Body of pancreas (tissue), 4 donors: Measurements from ENCODE around the gene OPRL1. TPM values are rescaled to one million over a fixed set of nuclear protein-coding genes. Genes with fewer than 3 reads are reported as not detected.

Experiments
- ATAC-seq: fragments of 150-250 bp; one replicate; pipeline ENCODE4 v1.9.1; 2016
- DNase-seq, 4 donors: peaks; one replicate each; pipeline ENCODE4 v3.0.0-alpha.2; 2019
- H3K27ac ChIP-seq, 4 donors: fragments of 200-600 bp; sonication (generic); 1 replicate in 3 of 4; 2 replicates in 1 of 4; pipeline versions ENCODE4 v1.5.1 to v1.6.1; 2016 to 2019; ENCODE audit warnings: mild to moderate bottlenecking in 1 of 4, mixed read lengths in 1 of 4, moderate library complexity in 1 of 4
- H3K27me3 ChIP-seq, 2 donors: fragments of 200-600 bp; sonication (generic); one replicate each; pipeline ENCODE4 v1.6.0; 2016; ENCODE audit warnings: mild to moderate bottlenecking in 1 of 2
- H3K36me3 ChIP-seq, 2 donors: fragments of 200-600 bp; sonication (generic); replicated peaks in 1 of 2; 2 replicates each; pipeline ENCODE4 v1.5.1; 2016; ENCODE audit warnings: low read depth in 2 of 2; ENCODE audit not compliant: insufficient read depth in 1 of 2
- H3K4me1 ChIP-seq: fragments of 200-600 bp; sonication (generic); one replicate; pipeline ENCODE4 v1.6.0; 2016
- H3K4me3 ChIP-seq, 2 donors: fragments of 200-600 bp; sonication (generic); 1 replicate in 1 of 2; 2 replicates in 1 of 2; pipeline ENCODE4 v1.5.1; 2016 to 2019
- H3K9me3 ChIP-seq, 3 donors: fragments of 200-600 bp; sonication (generic); 1 replicate in 2 of 3; 2 replicates in 1 of 3; pipeline ENCODE4 v1.5.1; 2016
- POLR2A ChIP-seq, 3 donors: fragments of 450-650 bp; IDR thresholded peaks; one replicate each; pipeline ENCODE4 v1.6.1; 2016; ENCODE audit warnings: antibody characterized with exemption in 3 of 3, mild to moderate bottlenecking in 2 of 3
- WGBS, 2 donors: methylation state at CpG; one replicate each; pipeline ENCODE4 v1.1.5; 2017; 5-methylcytosine and 5-hydroxymethylcytosine counted together
- intact Hi-C: fragments of 100-400 bp; cut with DNase I; formaldehyde crosslinking; loops from one replicate; pipeline ENCODE4 v1.15.1; 2023
- total RNA-seq, 2 donors: library from RNA; depleted of rRNA; stranded (reverse); fragments of >200 nt; gene quantifications; one replicate each; pipeline ENCODE4 v1.1.0, GENCODE V29; 2016
- TF ChIP-seq, protein P1 (sequence below), 7 experiments: fragments of 450-650 bp in 4 of 7; fragments of 200-600 bp in 3 of 7; sonication (generic) in 3 of 7; IDR thresholded peaks; one replicate each; pipeline ENCODE4 v1.5.1; 2016 to 2019; ENCODE audit warnings: antibody characterized with exemption in 7 of 7

Gene OPRL1
- total RNA-seq, 2 donors from 2014 or later: 1.0 to 2.6 TPM

DNA sequence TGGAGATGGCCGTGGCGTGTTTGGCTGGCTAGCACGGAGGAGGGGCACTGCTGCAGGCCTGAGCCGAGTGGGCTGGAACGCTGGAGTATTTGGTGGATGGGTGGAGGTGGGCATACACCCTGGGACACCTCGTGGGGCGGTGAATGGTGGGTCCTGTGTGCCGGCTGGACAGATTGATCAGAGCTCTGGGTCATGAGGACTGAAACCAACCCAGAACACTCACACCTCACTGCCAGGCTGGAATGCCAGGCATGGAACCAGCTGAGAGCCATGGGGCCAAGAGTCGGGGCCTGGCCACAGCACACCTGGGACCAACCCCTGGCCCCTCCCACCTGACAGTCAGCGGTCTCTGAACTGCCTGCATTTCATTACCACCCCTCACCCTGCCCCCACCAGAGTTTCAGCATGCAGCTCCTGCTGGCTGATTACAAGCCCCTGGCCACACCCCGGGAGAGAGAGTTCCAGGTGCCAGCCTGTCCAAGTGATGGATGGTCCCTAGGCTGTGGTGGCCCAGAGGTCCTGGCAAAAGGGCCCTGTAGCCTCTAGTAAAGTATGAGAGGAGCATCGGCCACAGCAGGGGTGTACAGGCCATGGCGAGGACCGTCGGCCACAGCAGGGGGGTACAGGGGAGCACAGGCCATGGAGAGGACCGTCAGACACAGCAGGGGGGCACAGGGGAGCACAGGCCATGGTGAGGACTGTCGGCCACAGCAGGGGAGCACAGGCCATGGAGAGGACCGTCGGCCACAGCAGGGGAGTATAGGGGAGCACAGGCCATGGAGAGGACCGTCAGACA is 24.2 kb downstream of the OPRL1 start:
- H3K27ac ChIP-seq: no peak overlapping the region
- H3K36me3 ChIP-seq: no peaks in the 10 kb centered on the region
- TF ChIP-seq, protein P1, sequence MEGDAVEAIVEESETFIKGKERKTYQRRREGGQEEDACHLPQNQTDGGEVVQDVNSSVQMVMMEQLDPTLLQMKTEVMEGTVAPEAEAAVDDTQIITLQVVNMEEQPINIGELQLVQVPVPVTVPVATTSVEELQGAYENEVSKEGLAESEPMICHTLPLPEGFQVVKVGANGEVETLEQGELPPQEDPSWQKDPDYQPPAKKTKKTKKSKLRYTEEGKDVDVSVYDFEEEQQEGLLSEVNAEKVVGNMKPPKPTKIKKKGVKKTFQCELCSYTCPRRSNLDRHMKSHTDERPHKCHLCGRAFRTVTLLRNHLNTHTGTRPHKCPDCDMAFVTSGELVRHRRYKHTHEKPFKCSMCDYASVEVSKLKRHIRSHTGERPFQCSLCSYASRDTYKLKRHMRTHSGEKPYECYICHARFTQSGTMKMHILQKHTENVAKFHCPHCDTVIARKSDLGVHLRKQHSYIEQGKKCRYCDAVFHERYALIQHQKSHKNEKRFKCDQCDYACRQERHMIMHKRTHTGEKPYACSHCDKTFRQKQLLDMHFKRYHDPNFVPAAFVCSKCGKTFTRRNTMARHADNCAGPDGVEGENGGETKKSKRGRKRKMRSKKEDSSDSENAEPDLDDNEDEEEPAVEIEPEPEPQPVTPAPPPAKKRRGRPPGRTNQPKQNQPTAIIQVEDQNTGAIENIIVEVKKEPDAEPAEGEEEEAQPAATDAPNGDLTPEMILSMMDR (IDR thresholded peaks at IDR 0.05): no peak
- no peak for TF ChIP-seq POLR2A (IDR thresholded peaks at IDR 0.05)
- no peak overlapping the region for H3K4me3 ChIP-seq
- ATAC-seq (no peak), DNase-seq (peak in 1 of 4 donors; percentile 2)
- intact Hi-C loops: no loop called here
- H3K4me1 ChIP-seq: peaks cover 12% of the 10 kb centered on the region
- no peaks in the 10 kb centered on the region for H3K9me3 ChIP-seq
- peaks cover 0 to 6% of the 10 kb centered on the region in 2 donors for H3K27me3 ChIP-seq
- WGBS, 2 donors: 54% methylated on average over 16 to 20 of the region's 20 CpGs

DNA sequence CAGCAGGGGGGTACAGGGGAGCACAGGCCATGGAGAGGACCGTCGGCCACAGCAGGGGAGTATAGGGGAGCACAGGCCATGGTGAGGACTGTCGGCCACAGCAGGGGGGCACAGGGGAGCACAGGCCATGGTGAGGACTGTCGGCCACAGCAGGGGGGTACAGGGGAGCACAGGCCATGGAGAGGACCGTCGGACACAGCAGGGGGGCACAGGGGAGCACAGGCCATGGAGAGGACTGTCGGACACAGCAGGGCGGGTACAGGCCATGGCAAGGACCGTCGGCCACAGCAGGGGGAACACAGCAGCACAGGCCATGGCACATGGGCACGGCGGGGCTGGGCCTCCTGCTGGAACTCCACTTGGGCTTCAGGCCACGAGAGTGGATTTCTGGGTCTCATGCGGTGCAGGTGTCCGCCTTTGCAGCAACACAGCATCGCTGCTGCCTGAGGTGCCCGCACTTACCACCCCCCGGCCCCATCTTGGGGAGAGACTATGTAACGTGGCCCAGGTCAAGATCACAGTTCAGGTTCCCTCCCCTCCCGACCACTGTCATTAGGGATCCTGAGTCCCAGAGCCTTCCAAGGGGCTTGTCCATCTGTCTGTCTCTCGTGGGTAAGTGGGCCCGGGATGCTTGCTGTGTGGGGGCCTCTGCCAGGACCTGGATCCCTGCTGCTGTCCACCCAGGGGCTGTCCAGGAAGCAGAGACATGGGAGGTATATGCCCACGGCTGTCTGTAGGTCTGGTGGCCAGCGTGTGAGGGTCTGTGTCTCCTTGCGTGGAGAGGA is 25.0 kb downstream of the OPRL1 start:
- Histone ChIP-seq H3K4me3 (no peak overlapping the region), H3K9me3 (no peaks in the 10 kb centered on the region), H3K36me3 (no peaks in the 10 kb centered on the region), H3K4me1 (peaks cover 12% of the 10 kb centered on the region), H3K27ac (no peak overlapping the region), H3K27me3 (peaks cover 0 to 6% of the 10 kb centered on the region in 2 donors)
- 60 to 73% methylated on average over 1 to 22 of the region's 25 CpGs for WGBS, 2 donors
- intact Hi-C loops: no loop called here
- ATAC-seq: no peak
- DNase-seq: peak in 2 of 4 donors; percentile 3 to 8
- TF ChIP-seq, protein P1 (IDR thresholded peaks at IDR 0.05): no peak
- no peak for TF ChIP-seq POLR2A (IDR thresholded peaks at IDR 0.05)

DNA sequence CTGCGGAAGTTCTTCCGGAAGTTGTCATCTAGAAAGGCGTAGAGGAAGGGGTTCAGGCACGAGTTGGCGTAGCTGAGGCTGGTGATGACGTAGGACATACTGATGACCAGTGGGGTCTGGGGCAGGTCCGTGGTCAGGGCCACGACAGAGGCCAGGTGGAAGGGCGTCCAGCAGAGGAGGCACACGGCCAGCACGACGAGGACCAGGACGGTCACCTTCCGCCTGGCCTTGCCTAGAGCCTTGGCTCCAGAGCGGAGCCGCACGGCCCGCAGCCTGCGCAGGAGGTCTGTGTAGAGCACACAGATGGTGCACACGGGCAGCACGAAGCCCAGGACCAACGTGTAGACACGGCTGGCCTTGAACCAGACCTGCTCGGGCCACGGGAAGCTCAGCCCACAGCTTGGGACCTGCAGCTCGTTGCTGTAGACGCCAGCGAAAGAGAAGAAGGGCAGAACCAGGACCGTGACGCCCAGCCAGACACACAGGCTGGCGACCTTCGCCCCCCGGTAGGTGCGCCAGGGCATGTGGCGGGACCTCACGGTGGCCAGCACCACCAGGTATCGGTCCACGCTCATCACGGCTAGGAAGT is 26.1 kb downstream of the OPRL1 start:
- WGBS, 2 donors: 78 to 83% methylated on average over 17 to 39 of the region's 39 CpGs
- intact Hi-C loops: no loop called here
- TF ChIP-seq, protein P1 (IDR thresholded peaks at IDR 0.05): no peak
- no peak for TF ChIP-seq POLR2A (IDR thresholded peaks at IDR 0.05)
- Histone ChIP-seq H3K27me3 (peaks cover 0 to 6% of the 10 kb centered on the region in 2 donors), H3K4me1 (peaks cover 12% of the 10 kb centered on the region), H3K9me3 (no peaks in the 10 kb centered on the region), H3K27ac (no peak overlapping the region), H3K4me3 (no peak overlapping the region), H3K36me3 (no peaks in the 10 kb centered on the region)
- ATAC-seq (no peak), DNase-seq (peak in 1 of 4 donors; percentile 3)

GRCh38 chr20:64106435-64106961 is 26.6 kb downstream of the OPRL1 start:
- H3K4me3 ChIP-seq: no peak overlapping the region
- DNase-seq (peak in 1 of 4 donors; percentile 4), ATAC-seq (no peak)
- intact Hi-C loops: no loop called here
- no peaks in the 10 kb centered on the region for H3K36me3 ChIP-seq
- H3K27ac ChIP-seq: no peak overlapping the region
- 81 to 83% methylated on average over 26 to 27 of the region's 28 CpGs for WGBS, 2 donors
- H3K27me3 ChIP-seq: peaks cover 0 to 4% of the 10 kb centered on the region in 2 donors
- H3K4me1 ChIP-seq: peaks cover 12% of the 10 kb centered on the region
- no peaks in the 10 kb centered on the region for H3K9me3 ChIP-seq
- TF ChIP-seq, protein P1 (IDR thresholded peaks at IDR 0.05): no peak
- no peak for TF ChIP-seq POLR2A (IDR thresholded peaks at IDR 0.05)
